Measurements from ENCODE around the gene YAP1.
A peak's percentile ranks its signal among the peaks of the same experiment; 100 is the strongest.

Gene YAP1

DNA sequence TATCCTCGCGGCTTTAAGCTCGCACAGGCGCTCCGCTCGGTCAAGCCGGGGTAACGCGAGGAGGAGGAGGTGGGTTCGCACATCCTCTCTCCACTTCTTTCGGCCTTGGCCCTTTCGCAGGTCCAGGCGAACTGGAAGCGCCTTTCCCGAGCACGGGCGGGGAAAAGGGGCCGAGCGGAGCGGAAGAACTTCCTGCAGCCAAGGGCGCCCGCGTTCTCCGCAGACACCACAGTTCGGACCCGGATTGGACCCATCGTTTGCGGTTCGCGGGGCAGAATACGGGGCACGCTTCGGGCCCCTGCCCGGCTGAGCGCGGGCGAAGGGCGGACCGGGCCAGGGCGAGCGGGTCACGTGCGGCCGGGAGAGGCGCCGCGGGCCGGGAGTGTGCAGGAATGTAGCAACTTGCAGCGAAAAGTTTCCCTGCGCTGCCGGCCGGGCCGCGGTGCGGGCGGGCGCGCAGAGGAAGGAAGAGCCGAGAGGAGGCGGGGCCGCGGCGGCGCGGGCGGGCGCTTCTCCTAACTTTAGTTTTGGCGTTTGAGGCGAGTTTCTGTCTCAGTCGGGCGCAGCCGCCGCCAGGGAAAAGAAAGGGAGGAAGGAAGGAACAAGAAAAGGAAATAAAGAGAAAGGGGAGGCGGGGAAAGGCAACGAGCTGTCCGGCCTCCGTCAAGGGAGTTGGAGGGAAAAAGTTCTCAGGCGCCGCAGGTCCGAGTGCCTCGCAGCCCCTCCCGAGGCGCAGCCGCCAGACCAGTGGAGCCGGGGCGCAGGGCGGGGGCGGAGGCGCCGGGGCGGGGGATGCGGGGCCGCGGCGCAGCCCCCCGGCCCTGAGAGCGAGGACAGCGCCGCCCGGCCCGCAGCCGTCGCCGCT, at the start of gene YAP1:
YAP1 (plus strand) TSS at position 552 of the 865 bp plus-strand sequence. CDS start 402 bp downstream, outside the sequence.
- DNase-seq (ENCODE audit: low read depth): peak; percentile 63

DNA sequence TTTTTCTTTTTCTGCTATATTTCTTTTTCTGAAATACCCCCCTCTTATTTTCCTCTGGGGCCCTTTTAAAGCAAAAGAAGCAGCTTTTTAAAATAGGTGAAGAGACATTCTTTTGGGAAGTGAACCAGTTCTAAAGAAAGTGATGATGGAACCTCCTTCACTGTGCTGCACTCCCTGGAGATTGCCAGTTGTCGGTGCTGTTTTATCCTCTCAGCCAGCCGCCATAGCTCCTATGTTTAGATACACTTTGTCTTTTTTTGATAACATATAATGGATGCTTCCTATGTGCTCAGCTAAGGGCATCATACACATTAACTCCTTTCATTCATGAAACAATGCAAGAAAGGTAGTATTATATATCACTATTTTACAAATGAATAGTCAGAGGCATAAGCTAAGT, 49.0 kb upstream of the YAP1 start:
- DNase-seq (ENCODE audit: low read depth): no peak

DNA sequence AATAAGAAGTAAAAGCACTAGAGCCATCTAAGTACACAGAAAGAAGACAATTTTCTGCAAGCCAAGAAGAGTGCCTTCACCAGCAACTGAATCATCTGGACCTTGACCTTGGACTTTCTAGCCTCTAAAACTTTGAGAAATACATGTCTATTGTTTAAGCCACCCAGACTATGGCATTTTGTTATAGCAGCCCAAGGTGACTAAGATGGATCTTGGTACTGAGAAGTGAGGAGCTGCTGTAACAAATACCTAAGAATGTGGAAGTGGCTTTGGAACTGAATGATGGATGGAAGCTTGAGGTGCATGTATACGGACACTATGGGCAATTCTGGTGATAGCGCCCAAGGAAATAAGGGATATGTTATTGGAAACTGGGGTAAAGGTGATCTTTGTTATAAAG, 48.1 kb upstream of the YAP1 start:
- DNase-seq (ENCODE audit: low read depth): no peak

DNA sequence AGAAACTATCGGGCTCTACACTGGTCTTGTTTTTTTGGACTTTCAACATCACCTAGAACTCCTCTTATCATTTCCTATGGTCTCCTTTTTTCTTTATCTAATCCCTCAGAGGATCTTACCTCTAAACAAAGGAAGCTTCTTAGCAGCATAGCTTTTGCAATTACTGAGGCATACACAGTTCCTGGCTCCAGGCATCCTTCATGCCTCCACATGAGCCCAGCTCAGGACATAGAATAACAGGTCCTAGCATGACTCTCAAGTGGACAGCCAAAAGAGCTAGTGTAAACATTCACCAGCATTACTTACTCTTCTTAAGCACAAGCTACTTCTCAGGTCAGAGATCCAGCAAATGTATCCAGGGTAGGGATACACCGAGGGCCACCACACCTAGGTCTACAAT, 45.9 kb upstream of the YAP1 start:
- no peak for DNase-seq (ENCODE audit: low read depth)

GRCh38 chr11:102070766-102071165, 39.5 kb upstream of the YAP1 start:
- DNase-seq (ENCODE audit: low read depth): no peak

GRCh38 chr11:102071497-102072472, 38.5 kb upstream of the YAP1 start:
- no peak for DNase-seq (ENCODE audit: low read depth)

DNA sequence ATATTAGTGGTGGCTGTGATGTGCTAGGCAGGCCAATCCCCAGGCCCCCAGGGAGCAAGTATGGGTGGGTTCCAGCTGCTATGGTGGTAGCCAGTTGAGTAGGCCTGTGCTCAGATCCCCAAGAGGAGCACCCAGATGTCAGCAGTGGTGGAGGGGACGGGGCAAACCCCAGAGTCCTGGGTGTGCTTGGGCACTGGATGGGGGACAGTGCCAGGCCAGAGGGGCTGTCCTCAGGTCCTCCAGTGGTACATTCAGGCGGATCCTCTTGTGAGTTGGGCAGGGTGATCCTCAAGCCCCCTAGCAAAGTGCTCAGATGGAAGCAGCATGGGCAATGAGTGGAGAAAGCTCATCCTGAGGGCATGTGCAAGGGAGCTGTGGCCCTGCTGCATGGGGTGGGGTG, 37.0 kb upstream of the YAP1 start:
- DNase-seq (ENCODE audit: low read depth): no peak

DNA sequence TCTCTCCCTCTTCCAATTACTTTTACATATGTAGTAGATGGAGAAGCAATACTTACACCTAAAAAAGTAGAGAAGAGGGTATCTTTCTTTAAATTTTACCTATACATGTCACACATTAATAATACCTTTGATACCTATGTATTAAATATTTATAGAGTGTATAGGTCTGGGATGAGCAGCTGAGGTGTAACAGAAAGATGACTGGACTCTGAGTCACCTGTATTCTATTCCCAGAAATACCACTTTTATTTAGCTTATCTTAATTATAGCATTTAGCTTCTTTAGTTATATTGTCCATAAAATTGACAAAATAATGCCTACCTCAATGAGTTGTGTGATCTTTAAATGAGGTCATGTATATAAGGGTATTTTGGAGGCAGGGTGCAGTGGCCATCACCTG, 30.6 kb upstream of the YAP1 start:
- DNase-seq (ENCODE audit: low read depth): no peak

- DNase-seq (ENCODE audit: low read depth): no peak
Observed at GRCh38 chr11:102081313-102081712, 28.9 kb upstream of the YAP1 start.

DNA sequence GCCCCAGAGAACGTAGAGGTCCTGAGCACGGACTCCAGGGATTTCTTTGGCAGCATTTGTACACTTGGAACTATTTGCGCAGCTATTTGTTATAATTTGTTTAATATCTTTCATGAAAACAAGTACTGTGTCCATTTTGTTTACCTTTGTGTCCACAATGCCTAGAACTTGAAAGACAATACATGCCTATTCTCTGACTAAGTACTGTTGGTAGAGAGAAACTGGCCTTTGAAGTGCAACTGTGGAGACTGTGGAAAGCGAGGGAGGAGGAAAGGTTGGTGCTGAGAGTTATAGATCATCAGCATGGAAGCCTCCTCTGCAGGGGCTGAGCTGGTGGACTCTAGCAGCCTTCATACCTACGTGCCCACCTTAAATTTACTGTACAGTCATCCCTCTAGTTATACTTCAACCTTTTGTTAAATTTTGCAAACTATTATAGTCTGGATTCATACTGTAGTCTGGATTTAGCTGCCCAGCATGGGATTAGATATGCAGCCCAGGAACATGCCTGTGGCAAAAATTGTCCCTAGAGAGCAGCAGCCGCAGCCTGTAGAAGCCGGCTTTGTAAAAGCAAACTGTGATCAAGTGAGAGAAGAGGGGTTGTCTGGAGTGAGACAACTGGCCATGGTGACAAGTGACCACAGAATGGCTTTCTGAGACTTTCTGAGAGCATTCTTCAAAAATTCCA, 24.2 kb upstream of the YAP1 start:
- DNase-seq (ENCODE audit: low read depth): no peak

GRCh38 chr11:102097186-102097585, 13.1 kb upstream of the YAP1 start:
- DNase-seq (ENCODE audit: low read depth): no peak

DNA sequence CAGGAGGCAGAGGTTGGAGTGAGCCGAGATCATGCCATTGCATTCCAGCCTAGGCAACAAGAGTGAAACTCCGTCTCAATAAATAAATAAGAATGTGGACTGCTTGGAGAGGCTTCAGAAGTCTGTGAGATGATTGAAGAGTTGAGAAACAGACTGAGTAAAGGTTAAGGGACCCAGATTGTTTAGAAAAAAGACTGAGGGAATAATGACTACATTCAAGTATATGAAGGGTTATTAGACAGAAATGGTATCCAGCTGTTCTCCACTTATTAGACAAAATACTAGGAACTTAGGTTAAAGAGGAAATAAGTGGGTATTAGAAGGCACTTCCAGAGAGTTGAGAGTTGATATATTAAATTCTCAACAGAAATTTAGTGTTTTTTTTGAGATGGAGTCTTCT, 10.5 kb upstream of the YAP1 start:
- no peak for DNase-seq (ENCODE audit: low read depth)

DNA sequence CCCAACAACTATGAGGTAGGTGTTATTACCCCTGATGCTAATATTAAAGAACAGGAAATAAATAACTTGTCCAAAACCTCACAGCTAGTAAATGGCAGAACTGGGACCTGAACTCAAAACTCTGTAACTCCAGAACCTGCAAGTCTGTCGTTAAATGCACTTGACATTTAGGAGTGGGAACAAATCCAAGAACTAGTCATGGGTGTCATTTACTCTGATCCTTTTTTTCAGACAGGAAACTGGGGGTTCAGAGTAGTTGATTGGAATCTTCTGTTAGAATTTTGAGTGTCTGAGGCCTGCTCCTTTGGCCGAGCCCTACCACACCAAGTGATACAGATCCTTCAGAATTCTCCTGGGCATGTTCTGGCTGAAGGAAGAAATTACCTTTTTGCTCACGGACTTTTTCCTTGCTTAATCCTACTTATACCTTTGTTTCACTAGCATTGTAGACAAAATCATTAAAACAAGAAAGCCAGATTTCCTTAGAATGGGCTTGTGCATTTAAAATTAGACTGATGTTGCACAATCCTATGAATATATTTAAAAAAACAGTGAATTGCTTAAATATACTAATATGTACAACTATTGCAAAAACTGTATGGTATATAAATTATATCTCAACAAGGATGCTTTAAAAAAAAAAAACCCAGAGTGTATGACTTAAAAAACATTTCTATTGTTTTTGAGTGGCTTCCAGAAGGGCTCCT, 1.4 kb upstream of the YAP1 start:
- DNase-seq (ENCODE audit: low read depth): no peak

DNA sequence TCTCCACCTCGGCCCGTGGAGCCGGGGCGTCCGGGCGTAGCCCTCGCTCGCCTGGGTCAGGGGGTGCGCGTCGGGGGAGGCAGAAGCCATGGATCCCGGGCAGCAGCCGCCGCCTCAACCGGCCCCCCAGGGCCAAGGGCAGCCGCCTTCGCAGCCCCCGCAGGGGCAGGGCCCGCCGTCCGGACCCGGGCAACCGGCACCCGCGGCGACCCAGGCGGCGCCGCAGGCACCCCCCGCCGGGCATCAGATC, 439 bp downstream of the YAP1 start:
- DNase-seq (ENCODE audit: low read depth): no peak

DNA sequence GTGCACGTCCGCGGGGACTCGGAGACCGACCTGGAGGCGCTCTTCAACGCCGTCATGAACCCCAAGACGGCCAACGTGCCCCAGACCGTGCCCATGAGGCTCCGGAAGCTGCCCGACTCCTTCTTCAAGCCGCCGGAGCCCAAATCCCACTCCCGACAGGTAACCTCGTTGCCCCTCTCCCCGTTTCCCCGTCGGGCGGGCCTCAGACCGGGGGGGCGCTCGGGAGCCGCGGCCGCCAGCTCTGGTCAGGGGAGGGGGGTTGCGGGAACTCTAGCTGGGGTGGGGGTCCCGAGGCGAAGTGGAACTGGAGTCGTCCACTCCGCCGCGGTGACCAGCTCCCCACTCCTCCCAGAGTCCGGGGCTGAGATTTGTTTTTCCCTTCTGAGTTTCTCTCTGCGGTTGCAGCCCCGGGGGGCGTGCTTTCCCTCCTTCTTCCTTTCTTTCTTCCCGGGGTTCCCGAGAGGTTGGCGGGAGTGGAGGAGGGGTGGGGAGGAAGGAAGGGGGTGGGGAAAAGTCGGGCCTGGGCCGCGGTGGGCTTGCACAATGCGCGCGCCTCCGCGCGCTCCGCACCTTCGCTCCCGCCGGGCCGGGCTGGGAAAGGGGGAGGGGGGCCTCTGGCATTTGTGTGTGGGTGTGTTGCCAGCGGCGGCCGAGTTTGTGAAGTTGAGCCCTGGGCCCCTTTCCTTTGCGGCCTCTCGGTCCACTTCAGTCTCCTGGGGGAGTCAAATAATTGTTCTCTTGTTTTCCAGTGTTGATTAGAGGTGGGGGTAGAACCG, 952 bp downstream of the YAP1 start:
- peak; percentile 2 for DNase-seq (ENCODE audit: low read depth)

DNA sequence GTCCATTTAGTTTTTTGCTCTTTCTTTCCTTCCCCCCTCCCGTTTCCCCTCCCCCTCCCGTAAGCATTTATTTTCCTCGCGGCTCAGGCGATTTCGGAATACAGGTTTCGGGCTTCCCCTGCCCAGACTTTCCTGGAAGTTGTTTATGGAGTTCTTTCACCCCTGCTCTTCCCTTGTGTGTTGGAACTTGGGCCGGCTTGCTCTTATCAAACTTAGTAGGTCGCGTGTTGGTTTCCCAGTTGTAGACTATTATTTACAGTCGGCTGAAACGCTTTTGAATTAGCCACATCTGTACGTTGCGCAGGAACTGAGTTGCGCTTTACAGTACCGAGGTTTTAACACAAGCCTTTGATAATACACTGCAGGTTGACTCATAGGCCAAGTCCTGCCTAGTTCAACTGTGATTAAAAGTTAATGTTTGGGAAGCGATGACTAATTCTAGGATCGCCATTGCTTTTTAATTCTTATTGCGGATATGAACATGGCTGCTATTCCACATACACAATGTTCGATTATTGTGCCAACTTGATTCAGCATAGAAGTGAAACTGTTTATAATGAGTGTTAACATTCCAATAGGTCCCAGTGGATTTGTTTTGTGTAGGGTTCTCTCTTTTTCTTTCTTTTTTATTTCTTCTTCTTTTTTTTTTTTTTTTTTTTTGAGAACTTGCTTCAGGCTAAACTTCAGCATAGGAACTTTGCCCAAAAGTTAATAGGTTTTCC, 1.7 kb downstream of the YAP1 start:
- DNase-seq (ENCODE audit: low read depth): no peak

- DNase-seq (ENCODE audit: low read depth): no peak
Observed at GRCh38 chr11:102112509-102112821, 2.2 kb downstream of the YAP1 start.

GRCh38 chr11:102114032-102114431, 3.8 kb downstream of the YAP1 start:
- DNase-seq (ENCODE audit: low read depth): no peak

- DNase-seq (ENCODE audit: low read depth): no peak
Observed at GRCh38 chr11:102115557-102115956, 5.3 kb downstream of the YAP1 start.

GRCh38 chr11:102116453-102117205, 6.4 kb downstream of the YAP1 start:
- DNase-seq (ENCODE audit: low read depth): no peak

Data from activated T-cell treated with anti-CD3 and anti-CD28 coated beads for 48 hours (primary cell).